Measurements from ENCODE around the gene PTX4.

DNA sequence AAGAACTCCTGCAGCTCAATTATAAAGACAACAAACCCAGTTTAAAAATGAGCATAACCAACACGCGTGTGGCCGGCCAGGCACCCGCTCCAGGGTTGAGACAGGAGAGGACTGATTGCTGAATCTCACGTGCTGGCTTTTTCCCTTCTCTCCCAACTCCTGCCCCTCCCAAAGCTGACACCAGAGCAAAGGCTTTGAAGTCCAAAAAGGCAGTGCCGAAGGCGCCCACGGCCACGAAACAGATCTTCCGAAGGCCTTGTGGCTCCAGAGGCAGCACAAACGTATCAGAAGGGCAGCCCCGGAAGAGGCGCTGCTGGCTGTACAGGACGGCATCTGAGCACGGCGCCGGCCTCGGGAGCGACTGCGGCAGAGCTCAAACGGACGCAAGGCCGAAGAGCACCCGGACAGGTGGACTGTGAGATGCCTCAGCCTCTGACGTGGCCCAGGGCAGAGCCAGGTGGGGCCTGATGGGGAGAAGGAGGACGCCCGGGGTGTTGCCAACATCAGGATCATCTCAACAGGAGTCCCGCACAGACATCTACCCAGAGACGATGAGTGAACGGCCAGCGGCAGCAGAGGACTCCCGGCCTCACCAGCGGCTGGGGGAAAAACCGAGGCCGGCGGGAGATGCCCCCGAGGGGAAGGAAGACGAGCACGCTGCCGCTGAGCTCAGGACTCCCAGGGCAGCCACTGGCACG, 24.4 kb downstream of the PTX4 start:
- TF ChIP-seq POLR2A (IDR thresholded peaks at IDR 0.05) = no peak
- TF ChIP-seq, protein P1, sequence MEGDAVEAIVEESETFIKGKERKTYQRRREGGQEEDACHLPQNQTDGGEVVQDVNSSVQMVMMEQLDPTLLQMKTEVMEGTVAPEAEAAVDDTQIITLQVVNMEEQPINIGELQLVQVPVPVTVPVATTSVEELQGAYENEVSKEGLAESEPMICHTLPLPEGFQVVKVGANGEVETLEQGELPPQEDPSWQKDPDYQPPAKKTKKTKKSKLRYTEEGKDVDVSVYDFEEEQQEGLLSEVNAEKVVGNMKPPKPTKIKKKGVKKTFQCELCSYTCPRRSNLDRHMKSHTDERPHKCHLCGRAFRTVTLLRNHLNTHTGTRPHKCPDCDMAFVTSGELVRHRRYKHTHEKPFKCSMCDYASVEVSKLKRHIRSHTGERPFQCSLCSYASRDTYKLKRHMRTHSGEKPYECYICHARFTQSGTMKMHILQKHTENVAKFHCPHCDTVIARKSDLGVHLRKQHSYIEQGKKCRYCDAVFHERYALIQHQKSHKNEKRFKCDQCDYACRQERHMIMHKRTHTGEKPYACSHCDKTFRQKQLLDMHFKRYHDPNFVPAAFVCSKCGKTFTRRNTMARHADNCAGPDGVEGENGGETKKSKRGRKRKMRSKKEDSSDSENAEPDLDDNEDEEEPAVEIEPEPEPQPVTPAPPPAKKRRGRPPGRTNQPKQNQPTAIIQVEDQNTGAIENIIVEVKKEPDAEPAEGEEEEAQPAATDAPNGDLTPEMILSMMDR (IDR thresholded peaks at IDR 0.05) = no peak
